Measurements from ENCODE around the gene CHST1. TPM values are rescaled to one million over a fixed set of nuclear protein-coding genes. Genes with fewer than 3 reads are reported as not detected.

CHST1 gene
- total and polyA plus RNA-seq, 2 experiments from 2014 or later, result 0.84 to 2.7 TPM

DNA sequence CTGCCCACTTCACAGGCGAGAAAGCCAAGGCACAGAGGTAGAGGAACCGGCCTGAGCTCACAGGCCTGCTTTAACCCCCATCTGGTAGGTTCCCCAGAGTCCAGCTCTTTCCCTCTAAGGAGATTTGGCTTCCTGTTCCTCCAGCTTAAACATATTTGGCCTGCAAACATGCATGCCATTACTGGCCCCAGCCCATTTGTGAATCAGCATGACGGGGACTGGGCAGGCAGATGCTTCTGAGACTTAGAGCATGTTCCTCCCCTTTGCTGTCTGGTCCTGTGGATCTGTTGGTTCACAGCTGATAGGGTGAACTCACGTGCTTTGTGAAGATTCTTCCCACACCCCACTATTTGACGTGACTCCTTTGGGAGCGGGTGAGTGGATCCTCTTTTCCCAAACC, 12.6 kb downstream of the CHST1 start (continued):
- TF ChIP-seq REST (IDR thresholded peaks at IDR 0.05; ENCODE audit: unreplicated experiment), result no peak
- no peak for TF ChIP-seq ZNF114 (CRISPR knock-in tag; IDR thresholded peaks at IDR 0.05)
- TF ChIP-seq EZH2phosphoT487 (IDR thresholded peaks at IDR 0.05; ENCODE audit: unreplicated experiment), result no peak
- no peak for TF ChIP-seq CTCF (conservative IDR thresholded peaks at IDR 0.05; ENCODE audit: low read depth in 2 of 2)
- TF ChIP-seq JUNB (IDR thresholded peaks at IDR 0.05; ENCODE audit: unreplicated experiment), result no peak
- no peak for TF ChIP-seq NANOG (IDR thresholded peaks at IDR 0.05; ENCODE audit: borderline replicate concordance)

DNA sequence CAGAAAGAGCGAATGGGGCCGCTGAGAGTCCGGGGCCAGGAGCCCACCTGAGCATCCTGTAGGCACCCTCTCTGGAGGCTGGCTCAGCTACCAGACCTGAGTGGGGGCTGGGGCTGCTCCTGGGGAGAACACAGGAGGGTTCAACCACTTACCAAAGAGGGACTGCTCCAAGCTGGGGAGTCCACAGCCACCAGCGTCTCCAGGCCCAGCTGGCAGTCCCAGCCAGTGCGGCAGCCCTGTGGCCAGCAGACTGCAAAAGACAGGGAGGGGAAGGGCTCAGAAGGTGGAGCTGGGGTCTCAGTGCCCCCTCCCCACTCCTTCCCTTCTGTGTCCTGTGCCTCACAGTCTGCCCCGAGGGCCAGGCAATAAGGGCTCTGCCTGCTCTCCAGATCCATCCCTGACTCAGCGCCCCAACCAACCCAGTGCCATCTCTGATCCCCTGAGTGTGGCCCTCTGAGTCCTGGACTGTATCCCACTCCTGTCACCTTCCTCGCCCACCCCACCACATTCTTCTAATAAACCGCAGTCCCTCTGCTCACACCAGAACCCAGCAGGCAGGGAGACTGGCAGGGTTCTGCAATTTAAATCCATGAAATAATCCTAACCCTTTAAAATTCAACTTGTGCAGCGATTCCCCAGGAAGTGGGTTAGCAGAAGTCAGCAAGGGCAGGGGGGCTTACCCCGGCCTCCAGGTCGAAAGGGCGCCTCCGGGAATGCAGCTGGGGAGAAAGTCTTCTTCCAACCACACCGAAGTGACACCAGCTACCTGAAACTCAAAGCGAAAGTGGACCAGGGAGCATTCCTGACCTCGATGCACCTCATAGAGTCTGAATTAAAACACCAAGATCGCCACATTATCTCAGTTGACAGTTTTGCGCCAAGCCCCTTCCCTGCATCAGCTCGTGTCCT, 13.3 kb downstream of the CHST1 start:
- ATAC-seq (no peak), DNase-seq (ENCODE audit: low spot score) (no peak)
- no peaks in the 10 kb centered on the region; the same call in 2 of the 3 replicates for H3K36me3 Mint-ChIP-seq (ENCODE audit: low read depth)
- no peaks in the 10 kb centered on the region for H4K20me1 ChIP-seq (replicated peaks; ENCODE audit: insufficient read depth)
- peaks cover 28% of the 10 kb centered on the region for H3K4me1 Mint-ChIP-seq
- no peaks in the 10 kb centered on the region for H3K27me3 ChIP-seq (ENCODE audit: insufficient read depth)
- no peaks in the 10 kb centered on the region for H3F3A ChIP-seq (replicated peaks; ENCODE audit: low read depth)
- no peak overlapping the region for H3K27ac ChIP-seq (ENCODE audit: low read depth)
- H3K9me2 ChIP-seq (ENCODE audit: insufficient read depth), result peaks cover 3% of the 10 kb centered on the region; the same call in 1 of the 2 replicates
- no peaks in the 10 kb centered on the region for H3K79me2 ChIP-seq (replicated peaks; ENCODE audit: insufficient read depth)
- H3K27ac Mint-ChIP-seq, result no peak overlapping the region
- no peak overlapping the region for H3K4me3 Mint-ChIP-seq
- peaks cover 16% of the 10 kb centered on the region for H3K27me3 Mint-ChIP-seq (ENCODE audit: insufficient read depth, low read depth, poor library complexity)
- H2AFZ ChIP-seq, result no peak overlapping the region
- no peak overlapping the region for H3K4me2 ChIP-seq
- H3K4me3 ChIP-seq, result no peak overlapping the region
- H3K36me3 ChIP-seq (ENCODE audit: insufficient read depth), result no peaks in the 10 kb centered on the region
- no peaks in the 10 kb centered on the region for H3K9me3 Mint-ChIP-seq
- H3K4me1 ChIP-seq (ENCODE audit: insufficient read depth), result peaks cover 11% of the 10 kb centered on the region; the same call in 1 of the 2 replicates
- no peak for TF ChIP-seq CREB1 (CRISPR knock-in tag; IDR thresholded peaks at IDR 0.05; ENCODE audit: low read depth)
- no peak for TF ChIP-seq CTCF (conservative IDR thresholded peaks at IDR 0.05; ENCODE audit: low read depth in 2 of 2)
- no peak for TF ChIP-seq ZNF462 (CRISPR knock-in tag; IDR thresholded peaks at IDR 0.05)
- TF ChIP-seq EZH2phosphoT487 (IDR thresholded peaks at IDR 0.05; ENCODE audit: unreplicated experiment), result no peak

All from GM23338 (cell line).